Measurements from ENCODE around the gene HIF3A.

DNA sequence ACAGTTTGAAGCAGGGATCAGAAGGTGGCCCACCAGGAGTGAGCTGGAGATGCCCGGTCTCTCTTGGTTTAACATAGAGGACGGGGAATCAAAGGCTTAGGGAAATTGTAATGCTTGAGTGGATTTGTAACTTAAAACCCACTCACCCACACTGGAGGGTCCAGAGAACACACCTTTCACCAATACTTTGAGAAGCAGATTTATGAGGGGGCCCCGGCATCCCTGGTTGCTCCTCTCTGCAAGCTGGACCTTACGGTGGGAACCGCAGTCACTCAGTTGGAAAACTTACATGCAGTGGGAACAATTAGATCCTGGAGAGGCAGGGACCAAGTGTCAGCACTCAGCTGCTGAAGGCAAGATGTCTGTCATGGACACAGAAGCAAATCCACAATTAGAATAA is 70.6 kb downstream of the HIF3A start:
- TF ChIP-seq, protein P1, sequence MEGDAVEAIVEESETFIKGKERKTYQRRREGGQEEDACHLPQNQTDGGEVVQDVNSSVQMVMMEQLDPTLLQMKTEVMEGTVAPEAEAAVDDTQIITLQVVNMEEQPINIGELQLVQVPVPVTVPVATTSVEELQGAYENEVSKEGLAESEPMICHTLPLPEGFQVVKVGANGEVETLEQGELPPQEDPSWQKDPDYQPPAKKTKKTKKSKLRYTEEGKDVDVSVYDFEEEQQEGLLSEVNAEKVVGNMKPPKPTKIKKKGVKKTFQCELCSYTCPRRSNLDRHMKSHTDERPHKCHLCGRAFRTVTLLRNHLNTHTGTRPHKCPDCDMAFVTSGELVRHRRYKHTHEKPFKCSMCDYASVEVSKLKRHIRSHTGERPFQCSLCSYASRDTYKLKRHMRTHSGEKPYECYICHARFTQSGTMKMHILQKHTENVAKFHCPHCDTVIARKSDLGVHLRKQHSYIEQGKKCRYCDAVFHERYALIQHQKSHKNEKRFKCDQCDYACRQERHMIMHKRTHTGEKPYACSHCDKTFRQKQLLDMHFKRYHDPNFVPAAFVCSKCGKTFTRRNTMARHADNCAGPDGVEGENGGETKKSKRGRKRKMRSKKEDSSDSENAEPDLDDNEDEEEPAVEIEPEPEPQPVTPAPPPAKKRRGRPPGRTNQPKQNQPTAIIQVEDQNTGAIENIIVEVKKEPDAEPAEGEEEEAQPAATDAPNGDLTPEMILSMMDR (IDR thresholded peaks at IDR 0.05; ENCODE audit: insufficient read depth, low read depth, low read length) = no peak
- no peak for TF ChIP-seq EZH2 (IDR thresholded peaks at IDR 0.05; ENCODE audit: insufficient read depth, low read length)

Measured in astrocyte (in vitro differentiated cells and primary cell).